ENCODE results near the gene STX1A. TPM values are rescaled to one million over a fixed set of nuclear protein-coding genes. Genes with fewer than 3 reads are reported as not detected.
"Not testable (repeated sequence)": the region's sequence is repeated elsewhere in the genome, so short reads cannot be mapped to it uniquely, and the experiment has no call there.

STX1A gene
- total RNA-seq, 1 experiment from 2014 or later = 20.4 TPM

DNA sequence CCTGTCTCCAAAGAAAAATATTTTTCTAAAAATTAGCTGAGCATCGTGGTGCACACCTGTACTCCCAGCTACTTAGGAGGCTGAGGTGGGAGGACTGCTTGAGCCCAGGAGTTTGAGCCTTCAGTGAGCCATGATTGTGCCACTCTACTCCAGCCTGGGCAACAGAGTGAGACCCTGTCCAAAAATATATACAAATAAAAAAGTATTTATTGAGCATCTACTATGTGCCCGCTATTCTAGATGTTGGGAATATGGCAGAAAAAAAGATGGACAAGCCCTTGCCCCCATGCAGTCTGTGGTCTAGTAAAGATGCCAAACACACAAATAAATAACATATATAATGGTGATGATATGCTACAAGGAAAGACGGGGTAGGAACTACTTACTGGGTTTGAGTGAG, 4.3 kb upstream of the STX1A start:
- CTCF ChIA-PET = interaction anchor here (0.7 kb wide), 1 partner anchor 56 kb away, joined by 3 read pairs; the partner anchor contains the start of gene VPS37D
- no peak for TF ChIP-seq ZNF219 (CRISPR knock-in tag; IDR thresholded peaks at IDR 0.05; ENCODE audit: borderline replicate concordance)
- TF ChIP-seq CBFB (CRISPR knock-in tag; IDR thresholded peaks at IDR 0.05; ENCODE audit: low read depth) = no peak
- TF ChIP-seq, protein P1, sequence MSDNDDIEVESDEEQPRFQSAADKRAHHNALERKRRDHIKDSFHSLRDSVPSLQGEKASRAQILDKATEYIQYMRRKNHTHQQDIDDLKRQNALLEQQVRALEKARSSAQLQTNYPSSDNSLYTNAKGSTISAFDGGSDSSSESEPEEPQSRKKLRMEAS (CRISPR knock-in tag; IDR thresholded peaks at IDR 0.05) = no peak
- TF ChIP-seq IRF2 (CRISPR knock-in tag; IDR thresholded peaks at IDR 0.05; ENCODE audit: borderline replicate concordance, low read depth) = no peak
- no peak for TF ChIP-seq ZNF232 (CRISPR knock-in tag; IDR thresholded peaks at IDR 0.05)
- no peak for TF ChIP-seq GRHL2 (CRISPR knock-in tag; IDR thresholded peaks at IDR 0.05; ENCODE audit: insufficient replicate concordance, severe bottlenecking)
- TF ChIP-seq, protein P2, sequence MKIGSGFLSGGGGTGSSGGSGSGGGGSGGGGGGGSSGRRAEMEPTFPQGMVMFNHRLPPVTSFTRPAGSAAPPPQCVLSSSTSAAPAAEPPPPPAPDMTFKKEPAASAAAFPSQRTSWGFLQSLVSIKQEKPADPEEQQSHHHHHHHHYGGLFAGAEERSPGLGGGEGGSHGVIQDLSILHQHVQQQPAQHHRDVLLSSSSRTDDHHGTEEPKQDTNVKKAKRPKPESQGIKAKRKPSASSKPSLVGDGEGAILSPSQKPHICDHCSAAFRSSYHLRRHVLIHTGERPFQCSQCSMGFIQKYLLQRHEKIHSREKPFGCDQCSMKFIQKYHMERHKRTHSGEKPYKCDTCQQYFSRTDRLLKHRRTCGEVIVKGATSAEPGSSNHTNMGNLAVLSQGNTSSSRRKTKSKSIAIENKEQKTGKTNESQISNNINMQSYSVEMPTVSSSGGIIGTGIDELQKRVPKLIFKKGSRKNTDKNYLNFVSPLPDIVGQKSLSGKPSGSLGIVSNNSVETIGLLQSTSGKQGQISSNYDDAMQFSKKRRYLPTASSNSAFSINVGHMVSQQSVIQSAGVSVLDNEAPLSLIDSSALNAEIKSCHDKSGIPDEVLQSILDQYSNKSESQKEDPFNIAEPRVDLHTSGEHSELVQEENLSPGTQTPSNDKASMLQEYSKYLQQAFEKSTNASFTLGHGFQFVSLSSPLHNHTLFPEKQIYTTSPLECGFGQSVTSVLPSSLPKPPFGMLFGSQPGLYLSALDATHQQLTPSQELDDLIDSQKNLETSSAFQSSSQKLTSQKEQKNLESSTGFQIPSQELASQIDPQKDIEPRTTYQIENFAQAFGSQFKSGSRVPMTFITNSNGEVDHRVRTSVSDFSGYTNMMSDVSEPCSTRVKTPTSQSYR (CRISPR knock-in tag; IDR thresholded peaks at IDR 0.05) = no peak
- TF ChIP-seq TP53 (CRISPR knock-in tag; IDR thresholded peaks at IDR 0.05) = no peak
- TF ChIP-seq CREB1 (CRISPR knock-in tag; IDR thresholded peaks at IDR 0.05) = no peak
- no peak for TF ChIP-seq FOXP1 (CRISPR knock-in tag; IDR thresholded peaks at IDR 0.05; ENCODE audit: borderline replicate concordance)
- TF ChIP-seq, protein P3, sequence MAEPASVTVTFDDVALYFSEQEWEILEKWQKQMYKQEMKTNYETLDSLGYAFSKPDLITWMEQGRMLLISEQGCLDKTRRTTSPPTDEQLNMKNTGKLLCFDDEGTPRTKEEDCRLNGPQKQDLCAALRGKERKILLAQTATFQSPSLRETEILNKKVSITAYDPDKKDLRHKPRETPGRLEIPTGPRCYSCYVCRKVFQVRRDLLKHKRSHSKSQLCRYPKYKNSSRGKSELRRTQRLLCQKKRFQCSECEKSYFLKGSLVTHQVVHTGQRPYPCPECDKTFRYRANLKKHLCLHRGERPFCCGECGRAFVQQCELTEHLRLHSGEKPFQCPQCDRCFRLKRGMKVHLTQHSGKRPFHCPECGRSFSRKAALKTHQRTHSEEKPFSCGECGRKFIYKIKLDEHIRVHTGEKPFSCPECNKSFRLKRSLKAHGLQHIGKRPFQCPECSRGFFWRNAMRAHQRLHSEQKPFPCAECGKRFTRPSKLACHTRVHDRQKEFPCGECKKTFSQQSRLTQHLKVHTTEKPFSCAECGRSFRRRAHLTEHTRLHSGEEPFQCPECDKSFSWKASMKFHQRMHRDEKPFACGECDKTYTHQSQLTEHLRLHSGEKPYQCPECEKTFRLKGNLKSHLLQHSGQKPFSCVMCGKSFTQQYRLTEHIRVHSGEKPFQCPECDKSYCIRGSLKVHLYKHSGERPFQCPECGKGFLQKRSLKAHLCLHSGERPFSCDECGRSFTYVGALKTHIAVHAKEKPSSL (CRISPR knock-in tag; conservative IDR thresholded peaks at IDR 0.05) = no peak
- TF ChIP-seq FOXJ3 (CRISPR knock-in tag; IDR thresholded peaks at IDR 0.05; ENCODE audit: borderline replicate concordance) = no peak
- no peak for TF ChIP-seq HMGA2 (CRISPR knock-in tag; IDR thresholded peaks at IDR 0.05)
- TF ChIP-seq ZNF317 (CRISPR knock-in tag; IDR thresholded peaks at IDR 0.05; ENCODE audit: borderline replicate concordance, low read depth) = no peak
- no peak for TF ChIP-seq ZNF423 (CRISPR knock-in tag; IDR thresholded peaks at IDR 0.05)
- no peak overlapping the region for H3K4me3 Mint-ChIP-seq

DNA sequence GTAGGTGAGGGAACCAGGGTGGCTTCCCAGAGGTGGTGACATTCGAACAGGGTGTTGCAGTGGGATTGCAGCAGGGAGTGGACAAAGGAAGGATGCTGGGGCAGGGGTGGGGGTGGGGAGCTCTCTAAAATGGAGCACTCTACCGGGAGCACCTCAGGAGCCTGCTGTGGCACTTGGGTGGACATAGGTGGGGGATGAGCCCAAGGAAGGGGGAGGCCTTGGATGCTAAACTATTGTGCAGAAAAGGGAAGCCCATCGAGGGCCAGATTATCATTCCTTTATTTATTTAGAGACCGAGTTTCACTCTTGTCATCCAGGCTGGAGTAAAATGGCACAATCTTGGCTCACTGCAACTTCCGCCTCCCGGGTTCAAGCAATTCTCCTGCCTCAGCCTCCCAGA, 3.3 kb upstream of the STX1A start:
- ATAC-seq (no peak), DNase-seq (ENCODE audit: low spot score) (no peak)
- ChIA-PET POLR2A (interaction anchor here (0.6 kb wide), 2 partner anchors 39 to 183 kb away, joined by 3 read pairs; no protein-coding TSS in a partner anchor), CTCF (no interaction called here)
- H3K4me3 Mint-ChIP-seq = no peak overlapping the region
- peaks cover 39% of the 10 kb centered on the region for H3K27me3 Mint-ChIP-seq (ENCODE audit: low read depth)
- TF ChIP-seq, protein P4, sequence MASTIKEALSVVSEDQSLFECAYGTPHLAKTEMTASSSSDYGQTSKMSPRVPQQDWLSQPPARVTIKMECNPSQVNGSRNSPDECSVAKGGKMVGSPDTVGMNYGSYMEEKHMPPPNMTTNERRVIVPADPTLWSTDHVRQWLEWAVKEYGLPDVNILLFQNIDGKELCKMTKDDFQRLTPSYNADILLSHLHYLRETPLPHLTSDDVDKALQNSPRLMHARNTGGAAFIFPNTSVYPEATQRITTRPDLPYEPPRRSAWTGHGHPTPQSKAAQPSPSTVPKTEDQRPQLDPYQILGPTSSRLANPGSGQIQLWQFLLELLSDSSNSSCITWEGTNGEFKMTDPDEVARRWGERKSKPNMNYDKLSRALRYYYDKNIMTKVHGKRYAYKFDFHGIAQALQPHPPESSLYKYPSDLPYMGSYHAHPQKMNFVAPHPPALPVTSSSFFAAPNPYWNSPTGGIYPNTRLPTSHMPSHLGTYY (CRISPR knock-in tag; IDR thresholded peaks at IDR 0.05) = no peak
- TF ChIP-seq KAT7 (CRISPR knock-in tag; IDR thresholded peaks at IDR 0.05; ENCODE audit: borderline replicate concordance) (no peak), NR2C2 (CRISPR knock-in tag; IDR thresholded peaks at IDR 0.05) (no peak)
- H3K27ac Mint-ChIP-seq = no peak overlapping the region
- no peaks in the 10 kb centered on the region for H3K9me3 Mint-ChIP-seq
- no peaks in the 10 kb centered on the region for H3K36me3 Mint-ChIP-seq
- H3K4me1 Mint-ChIP-seq = peaks cover under 1% of the 10 kb centered on the region

More for the DNA sequence above, 4.3 kb upstream of the STX1A start:
- Mint-ChIP-seq H3K27ac (no peak overlapping the region), H3K4me1 (peaks cover 9% of the 10 kb centered on the region), H3K9me3 (no peaks in the 10 kb centered on the region), H3K27me3 (ENCODE audit: low read depth) (peaks cover 29% of the 10 kb centered on the region), H3K36me3 (no peaks in the 10 kb centered on the region)
- DNase-seq (ENCODE audit: low spot score) = no peak
- no peak for ATAC-seq
- POLR2A ChIA-PET = no interaction called here

DNA sequence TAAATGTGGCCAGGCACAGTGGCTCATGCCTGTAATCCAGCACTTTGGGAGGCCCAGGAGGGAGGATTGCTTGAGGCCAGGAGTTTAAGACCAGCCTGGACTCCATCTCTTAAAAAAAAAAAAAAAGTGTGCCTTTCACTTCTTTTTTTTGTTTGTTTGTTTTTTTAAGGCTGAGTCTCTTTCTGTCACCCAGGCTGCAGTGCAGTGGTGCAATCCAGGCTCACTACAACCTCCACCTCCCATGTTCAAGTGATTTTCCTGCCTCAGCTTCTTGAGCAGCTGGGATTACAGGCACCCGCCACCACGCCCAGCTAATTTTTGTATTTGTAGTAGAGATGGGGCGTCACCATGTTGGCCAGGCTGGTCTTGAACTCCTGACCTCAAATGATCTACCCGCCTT, 2.7 kb upstream of the STX1A start:
- peaks cover 42% of the 10 kb centered on the region for H3K27me3 Mint-ChIP-seq (ENCODE audit: low read depth)
- H3K27ac Mint-ChIP-seq; DNase-seq (ENCODE audit: low spot score); H3K9me3 Mint-ChIP-seq; ATAC-seq; H3K4me3 Mint-ChIP-seq; H3K36me3 Mint-ChIP-seq; H3K4me1 Mint-ChIP-seq: not testable (repeated sequence)
- ChIA-PET CTCF (interaction anchor here (0.9 kb wide), 1 partner anchor 115 kb away, joined by 4 read pairs; no protein-coding TSS in a partner anchor), POLR2A (interaction anchor here (0.6 kb wide), 2 partner anchors 39 to 183 kb away, joined by 3 read pairs; no protein-coding TSS in a partner anchor)
